ENCODE measurements around the gene LKAAEAR1. TPM values are rescaled to one million over a fixed set of nuclear protein-coding genes. Genes with fewer than 3 reads are reported as not detected.
A peak's percentile ranks its signal among the peaks of the same experiment; 100 is the strongest.

Gene LKAAEAR1
- total and polyA plus RNA-seq, 2 of the 13 experiments (the other 11 are each of a cell fraction or from before 2014, with no cell fraction given), result not detected

DNA sequence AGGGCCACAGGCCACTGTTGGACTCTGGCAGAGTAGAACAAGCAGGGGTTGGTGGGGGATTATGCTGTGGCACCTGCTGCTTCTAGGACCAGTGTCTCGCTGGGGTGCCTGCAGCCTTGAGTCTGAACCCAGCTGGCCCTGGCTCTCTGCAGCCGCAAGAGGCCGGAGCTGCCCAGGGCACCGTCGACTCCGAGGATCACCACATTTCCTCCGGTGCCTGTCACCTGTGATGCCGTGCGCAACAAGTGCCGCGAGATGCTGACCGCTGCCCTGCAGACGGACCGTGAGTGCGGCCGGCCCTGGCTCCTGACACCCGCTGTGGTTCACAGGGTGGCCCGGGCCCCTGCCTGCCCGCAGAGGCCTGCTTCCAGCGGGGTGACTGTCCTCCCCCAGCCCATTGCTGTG lies 15.0 kb downstream of the LKAAEAR1 start (continued):
- 0 out of 2 replicates have a peak, but pooled peaks have one; percentile 29 for TF ChIP-seq FOXM1 (CRISPR knock-in tag; IDR thresholded peaks at IDR 0.05)
- TF ChIP-seq, protein P1, sequence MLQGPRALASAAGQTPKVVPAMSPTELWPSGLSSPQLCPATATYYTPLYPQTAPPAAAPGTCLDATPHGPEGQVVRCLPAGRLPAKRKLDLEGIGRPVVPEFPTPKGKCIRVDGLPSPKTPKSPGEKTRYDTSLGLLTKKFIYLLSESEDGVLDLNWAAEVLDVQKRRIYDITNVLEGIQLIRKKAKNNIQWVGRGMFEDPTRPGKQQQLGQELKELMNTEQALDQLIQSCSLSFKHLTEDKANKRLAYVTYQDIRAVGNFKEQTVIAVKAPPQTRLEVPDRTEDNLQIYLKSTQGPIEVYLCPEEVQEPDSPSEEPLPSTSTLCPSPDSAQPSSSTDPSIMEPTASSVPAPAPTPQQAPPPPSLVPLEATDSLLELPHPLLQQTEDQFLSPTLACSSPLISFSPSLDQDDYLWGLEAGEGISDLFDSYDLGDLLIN (CRISPR knock-in tag; IDR thresholded peaks at IDR 0.05; ENCODE audit: borderline replicate concordance), result 0 out of 2 replicates have a peak, but pooled peaks have one; percentile 22
- TF ChIP-seq, protein P2, sequence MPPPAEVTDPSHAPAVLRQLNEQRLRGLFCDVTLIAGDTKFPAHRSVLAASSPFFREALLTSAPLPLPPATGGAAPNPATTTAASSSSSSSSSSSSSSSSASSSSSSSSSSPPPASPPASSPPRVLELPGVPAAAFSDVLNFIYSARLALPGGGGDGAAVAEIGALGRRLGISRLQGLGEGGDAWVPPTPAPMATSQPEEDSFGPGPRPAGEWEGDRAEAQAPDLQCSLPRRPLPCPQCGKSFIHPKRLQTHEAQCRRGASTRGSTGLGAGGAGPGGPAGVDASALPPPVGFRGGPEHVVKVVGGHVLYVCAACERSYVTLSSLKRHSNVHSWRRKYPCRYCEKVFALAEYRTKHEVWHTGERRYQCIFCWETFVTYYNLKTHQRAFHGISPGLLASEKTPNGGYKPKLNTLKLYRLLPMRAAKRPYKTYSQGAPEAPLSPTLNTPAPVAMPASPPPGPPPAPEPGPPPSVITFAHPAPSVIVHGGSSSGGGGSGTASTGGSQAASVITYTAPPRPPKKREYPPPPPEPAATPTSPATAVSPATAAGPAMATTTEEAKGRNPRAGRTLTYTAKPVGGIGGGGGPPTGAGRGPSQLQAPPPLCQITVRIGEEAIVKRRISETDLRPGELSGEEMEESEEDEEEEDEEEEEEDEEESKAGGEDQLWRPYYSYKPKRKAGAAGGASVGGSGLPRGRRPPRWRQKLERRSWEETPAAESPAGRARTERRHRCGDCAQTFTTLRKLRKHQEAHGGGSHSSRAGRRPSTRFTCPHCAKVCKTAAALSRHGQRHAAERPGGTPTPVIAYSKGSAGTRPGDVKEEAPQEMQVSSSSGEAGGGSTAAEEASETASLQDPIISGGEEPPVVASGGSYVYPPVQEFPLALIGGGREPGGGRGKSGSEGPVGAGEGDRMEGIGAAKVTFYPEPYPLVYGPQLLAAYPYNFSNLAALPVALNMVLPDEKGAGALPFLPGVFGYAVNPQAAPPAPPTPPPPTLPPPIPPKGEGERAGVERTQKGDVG (CRISPR knock-in tag; IDR thresholded peaks at IDR 0.05; ENCODE audit: borderline replicate concordance), result 0 out of 2 replicates have a peak, but pooled peaks have one; percentile 37
- TF ChIP-seq, protein P3, sequence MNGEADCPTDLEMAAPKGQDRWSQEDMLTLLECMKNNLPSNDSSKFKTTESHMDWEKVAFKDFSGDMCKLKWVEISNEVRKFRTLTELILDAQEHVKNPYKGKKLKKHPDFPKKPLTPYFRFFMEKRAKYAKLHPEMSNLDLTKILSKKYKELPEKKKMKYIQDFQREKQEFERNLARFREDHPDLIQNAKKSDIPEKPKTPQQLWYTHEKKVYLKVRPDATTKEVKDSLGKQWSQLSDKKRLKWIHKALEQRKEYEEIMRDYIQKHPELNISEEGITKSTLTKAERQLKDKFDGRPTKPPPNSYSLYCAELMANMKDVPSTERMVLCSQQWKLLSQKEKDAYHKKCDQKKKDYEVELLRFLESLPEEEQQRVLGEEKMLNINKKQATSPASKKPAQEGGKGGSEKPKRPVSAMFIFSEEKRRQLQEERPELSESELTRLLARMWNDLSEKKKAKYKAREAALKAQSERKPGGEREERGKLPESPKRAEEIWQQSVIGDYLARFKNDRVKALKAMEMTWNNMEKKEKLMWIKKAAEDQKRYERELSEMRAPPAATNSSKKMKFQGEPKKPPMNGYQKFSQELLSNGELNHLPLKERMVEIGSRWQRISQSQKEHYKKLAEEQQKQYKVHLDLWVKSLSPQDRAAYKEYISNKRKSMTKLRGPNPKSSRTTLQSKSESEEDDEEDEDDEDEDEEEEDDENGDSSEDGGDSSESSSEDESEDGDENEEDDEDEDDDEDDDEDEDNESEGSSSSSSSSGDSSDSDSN (CRISPR knock-in tag; IDR thresholded peaks at IDR 0.05), result peak; percentile 17
- TF ChIP-seq ZNF674 (CRISPR knock-in tag; IDR thresholded peaks at IDR 0.05; ENCODE audit: low read depth), result 0 out of 2 replicates have a peak, but pooled peaks have one; percentile 5
- 0 out of 4 replicates have a peak, but pooled peaks of 1 of the 2 experiments have one; percentile 3 for TF ChIP-seq HMGXB4 (CRISPR knock-in tag; IDR thresholded peaks at IDR 0.05; ENCODE audit: borderline replicate concordance in 1 of 2, low read depth in 1 of 2)
- TF ChIP-seq PBX2 (CRISPR knock-in tag; IDR thresholded peaks at IDR 0.05), result peak; percentile 19; the same call in 1 of the 2 replicates
- no peak for TF ChIP-seq NCOA1 (CRISPR knock-in tag; IDR thresholded peaks at IDR 0.05)
- 0 out of 2 replicates have a peak, but pooled peaks have one; percentile 2 for TF ChIP-seq ZNF547 (CRISPR knock-in tag; IDR thresholded peaks at IDR 0.05)
- peak; percentile 63; the same call in 1 of the 2 replicates for TF ChIP-seq ZNF552 (CRISPR knock-in tag; IDR thresholded peaks at IDR 0.05; ENCODE audit: borderline replicate concordance)
- TF ChIP-seq KDM1A (CRISPR knock-in tag; IDR thresholded peaks at IDR 0.05), result no peak

Data from HepG2 (cell line).